Liver (tissue), 9 donors: ENCODE data around the gene DHCR7. TPM values are rescaled to one million over a fixed set of nuclear protein-coding genes. Genes with fewer than 3 reads are reported as not detected.

Source experiments
- DNase-seq: peaks from one replicate; pipeline ENCODE4 v3.0.0-alpha.2; 2017; ENCODE audit warnings: low spot score
- H3K27ac ChIP-seq, 2 donors: one replicate each; pipeline ENCODE4 v1.7.0; 2013; ENCODE audit warnings: inconsistent platforms in 2 of 2, low read length in 2 of 2, control low read depth in 1 of 2, low read depth in 1 of 2, mild to moderate bottlenecking in 1 of 2
- H3K27me3 ChIP-seq, 4 donors: one replicate each; pipeline versions ENCODE4 v1.6.1 to v1.7.0; 2013; ENCODE audit warnings: low read length in 3 of 4, inconsistent platforms in 1 of 4, mild to moderate bottlenecking in 1 of 4, moderate library complexity in 1 of 4; ENCODE audit not compliant: control insufficient read depth in 4 of 4, insufficient read depth in 4 of 4
- H3K36me3 ChIP-seq, 4 donors: one replicate each; pipeline versions ENCODE4 v1.6.1 to v1.7.0; 2013; ENCODE audit warnings: low read length in 3 of 4, mild to moderate bottlenecking in 3 of 4, low read depth in 1 of 4, moderate library complexity in 1 of 4; ENCODE audit not compliant: control insufficient read depth in 4 of 4, insufficient read depth in 3 of 4
- H3K4me1 ChIP-seq, 4 donors: one replicate each; pipeline versions ENCODE4 v1.6.1 to v1.7.0; 2013; ENCODE audit warnings: low read length in 3 of 4, mild to moderate bottlenecking in 3 of 4, moderate library complexity in 1 of 4; ENCODE audit not compliant: control insufficient read depth in 4 of 4, insufficient read depth in 4 of 4
- H3K4me3 ChIP-seq, 3 donors: one replicate each; pipeline versions ENCODE4 v1.6.1 to v1.7.0; 2013; ENCODE audit warnings: low read length in 3 of 3, control low read depth in 1 of 3, low read depth in 1 of 3, mild to moderate bottlenecking in 1 of 3
- H3K9ac ChIP-seq, 2 donors: one replicate each; pipeline ENCODE4 v1.7.0; 2013; ENCODE audit warnings: low read length in 2 of 2, mild to moderate bottlenecking in 2 of 2, moderate library complexity in 2 of 2, control low read depth in 1 of 2, low read depth in 1 of 2
- H3K9me3 ChIP-seq, 4 donors: one replicate each; pipeline versions ENCODE4 v1.6.1 to v1.7.0; 2013; ENCODE audit warnings: low read length in 3 of 4; ENCODE audit not compliant: control insufficient read depth in 4 of 4
- CTCF ChIP-seq: fragments of 150-350 bp; IDR thresholded peaks from 2 replicates; pipeline ENCODE4 v1.5.1; 2017; ENCODE audit warnings: improper control_type of control experiment, low read depth, low read length; ENCODE audit not compliant: missing input control
- EGR1 ChIP-seq, 2 donors: IDR thresholded peaks; 2 replicates each; pipeline ENCODE4 v1.6.1; 2016 to 2018; ENCODE audit warnings: antibody characterized with exemption in 2 of 2, low read depth in 2 of 2
- FOXA1 ChIP-seq: IDR thresholded peaks from 2 replicates; pipeline ENCODE4 v1.6.1; 2016; ENCODE audit warnings: antibody characterized with exemption
- FOXA2 ChIP-seq: IDR thresholded peaks from 2 replicates; pipeline ENCODE4 v1.6.1; 2016; ENCODE audit warnings: antibody characterized with exemption
- GABPA ChIP-seq, 2 donors: IDR thresholded peaks in 1 of 2; conservative IDR thresholded peaks in 1 of 2; 2 replicates each; pipeline ENCODE4 v1.6.1; 2016; ENCODE audit warnings: antibody characterized with exemption in 2 of 2, mild to moderate bottlenecking in 1 of 2, moderate library complexity in 1 of 2
- HNF4A ChIP-seq, 2 donors: conservative IDR thresholded peaks; 2 replicates each; pipeline ENCODE4 v1.6.1; 2016; ENCODE audit warnings: antibody characterized with exemption in 2 of 2, mild to moderate bottlenecking in 2 of 2
- HNF4G ChIP-seq: IDR thresholded peaks from 2 replicates; pipeline ENCODE4 v1.6.1; 2016; ENCODE audit warnings: antibody characterized with exemption
- JUND ChIP-seq, 2 donors: IDR thresholded peaks; 2 replicates each; pipeline ENCODE4 v1.6.1; 2016; ENCODE audit warnings: antibody characterized with exemption in 2 of 2
- NR2F2 ChIP-seq: IDR thresholded peaks from 2 replicates; pipeline ENCODE4 v1.6.1; 2016; ENCODE audit warnings: antibody characterized with exemption
- RAD21 ChIP-seq, 2 donors: IDR thresholded peaks; 2 replicates each; pipeline ENCODE4 v1.6.1; 2016; ENCODE audit warnings: antibody characterized with exemption in 2 of 2, mild to moderate bottlenecking in 2 of 2
- RXRA ChIP-seq, 2 donors: IDR thresholded peaks; 2 replicates each; pipeline ENCODE4 v1.6.1; 2017 to 2018; ENCODE audit warnings: antibody characterized with exemption in 2 of 2, mild to moderate bottlenecking in 1 of 2
- SP1 ChIP-seq: IDR thresholded peaks from 2 replicates; pipeline ENCODE4 v1.6.1; 2018; ENCODE audit warnings: antibody characterized with exemption, mild to moderate bottlenecking
- TAF1 ChIP-seq: conservative IDR thresholded peaks from 2 replicates; pipeline ENCODE4 v1.6.1; 2016; ENCODE audit warnings: antibody characterized with exemption, mild to moderate bottlenecking
- YY1 ChIP-seq: IDR thresholded peaks from 2 replicates; pipeline ENCODE4 v1.6.1; 2016; ENCODE audit warnings: antibody characterized with exemption, mild to moderate bottlenecking
- ZBTB33 ChIP-seq: IDR thresholded peaks from 2 replicates; pipeline ENCODE4 v1.6.1; 2016; ENCODE audit warnings: antibody characterized with exemption
- WGBS: extraction: QIAGEN DNeasy Blood & Tissue Kit; methylation state at CpG from one replicate; pipeline ENCODE4 v1.1.7; 2013; 5-methylcytosine and 5-hydroxymethylcytosine counted together
- polyA plus RNA-seq, 2 donors: library from polyadenylated mRNA; stranded (reverse) in 1 of 2; unstranded in 1 of 2; fragments of 200-250 nt in 1 of 2; fragments of >200 nt in 1 of 2; fragmentation: Nextera tagmentation in 1 of 2; extraction: Ambion mirVana in 1 of 2; gene quantifications; one replicate each; pipeline versions ENCODE4 v1.2.1 to v1.2.3, GENCODE V29; 2013 to 2015
- total RNA-seq, 2 donors: library from RNA; depleted of rRNA; stranded (reverse); fragments of >200 nt; gene quantifications; one replicate each; pipeline ENCODE4 v1.2.3, GENCODE V29; 2014
- TF ChIP-seq, protein P1 (sequence below): IDR thresholded peaks from 2 replicates; pipeline ENCODE4 v1.6.1; 2016; ENCODE audit warnings: antibody characterized with exemption
- TF ChIP-seq, protein P2 (sequence below): IDR thresholded peaks from 2 replicates; pipeline ENCODE4 v1.6.1; 2016; ENCODE audit warnings: antibody characterized with exemption
- TF ChIP-seq, protein P3 (sequence below): IDR thresholded peaks from 2 replicates; pipeline ENCODE4 v1.6.1; 2016; ENCODE audit warnings: antibody characterized with exemption, mild to moderate bottlenecking
- donor health status: healthy.
- donor health status: healthy.
- donor health status: healthy.
- donor health status: healthy.
- donor health status: healthy.

Gene DHCR7
- total and polyA plus RNA-seq, 4 donors = 56.9 to 224 (median 172) TPM

- Histone ChIP-seq H3K4me1 (no peaks in the 10 kb centered on the region), H3K36me3 (peaks cover 2 to 60% (median 26%) of the 10 kb centered on the region in 4 donors), H3K27me3 (no peaks in the 10 kb centered on the region), H3K9me3 (no peaks in the 10 kb centered on the region), H3K9ac (no peak overlapping the region), H3K27ac (no peak overlapping the region), H3K4me3 (no peak overlapping the region)
- 82% methylated on average over 15 of the region's 15 CpGs for WGBS
- TF ChIP-seq ZBTB33 (no peak), HNF4A (conservative IDR thresholded peaks at IDR 0.05) (no peak), FOXA2 (no peak), SP1 (no peak), RXRA (IDR thresholded peaks at IDR 0.05) (no peak), EGR1 (IDR thresholded peaks at IDR 0.05; ENCODE audit: low read depth in 2 of 2) (no peak), FOXA1 (no peak), HNF4G (no peak), JUND (IDR thresholded peaks at IDR 0.05) (no peak), GABPA (IDR thresholded peaks at IDR 0.05 in 1 of 2, conservative IDR thresholded peaks at IDR 0.05 in 1 of 2) (no peak), RAD21 (IDR thresholded peaks at IDR 0.05) (no peak), YY1 (no peak), TAF1 (no peak), NR2F2 (no peak), CTCF (no peak)
- TF ChIP-seq, protein P1, sequence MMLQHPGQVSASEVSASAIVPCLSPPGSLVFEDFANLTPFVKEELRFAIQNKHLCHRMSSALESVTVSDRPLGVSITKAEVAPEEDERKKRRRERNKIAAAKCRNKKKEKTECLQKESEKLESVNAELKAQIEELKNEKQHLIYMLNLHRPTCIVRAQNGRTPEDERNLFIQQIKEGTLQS = no peak
- TF ChIP-seq, protein P2, sequence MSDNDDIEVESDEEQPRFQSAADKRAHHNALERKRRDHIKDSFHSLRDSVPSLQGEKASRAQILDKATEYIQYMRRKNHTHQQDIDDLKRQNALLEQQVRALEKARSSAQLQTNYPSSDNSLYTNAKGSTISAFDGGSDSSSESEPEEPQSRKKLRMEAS = no peak
- TF ChIP-seq, protein P3, sequence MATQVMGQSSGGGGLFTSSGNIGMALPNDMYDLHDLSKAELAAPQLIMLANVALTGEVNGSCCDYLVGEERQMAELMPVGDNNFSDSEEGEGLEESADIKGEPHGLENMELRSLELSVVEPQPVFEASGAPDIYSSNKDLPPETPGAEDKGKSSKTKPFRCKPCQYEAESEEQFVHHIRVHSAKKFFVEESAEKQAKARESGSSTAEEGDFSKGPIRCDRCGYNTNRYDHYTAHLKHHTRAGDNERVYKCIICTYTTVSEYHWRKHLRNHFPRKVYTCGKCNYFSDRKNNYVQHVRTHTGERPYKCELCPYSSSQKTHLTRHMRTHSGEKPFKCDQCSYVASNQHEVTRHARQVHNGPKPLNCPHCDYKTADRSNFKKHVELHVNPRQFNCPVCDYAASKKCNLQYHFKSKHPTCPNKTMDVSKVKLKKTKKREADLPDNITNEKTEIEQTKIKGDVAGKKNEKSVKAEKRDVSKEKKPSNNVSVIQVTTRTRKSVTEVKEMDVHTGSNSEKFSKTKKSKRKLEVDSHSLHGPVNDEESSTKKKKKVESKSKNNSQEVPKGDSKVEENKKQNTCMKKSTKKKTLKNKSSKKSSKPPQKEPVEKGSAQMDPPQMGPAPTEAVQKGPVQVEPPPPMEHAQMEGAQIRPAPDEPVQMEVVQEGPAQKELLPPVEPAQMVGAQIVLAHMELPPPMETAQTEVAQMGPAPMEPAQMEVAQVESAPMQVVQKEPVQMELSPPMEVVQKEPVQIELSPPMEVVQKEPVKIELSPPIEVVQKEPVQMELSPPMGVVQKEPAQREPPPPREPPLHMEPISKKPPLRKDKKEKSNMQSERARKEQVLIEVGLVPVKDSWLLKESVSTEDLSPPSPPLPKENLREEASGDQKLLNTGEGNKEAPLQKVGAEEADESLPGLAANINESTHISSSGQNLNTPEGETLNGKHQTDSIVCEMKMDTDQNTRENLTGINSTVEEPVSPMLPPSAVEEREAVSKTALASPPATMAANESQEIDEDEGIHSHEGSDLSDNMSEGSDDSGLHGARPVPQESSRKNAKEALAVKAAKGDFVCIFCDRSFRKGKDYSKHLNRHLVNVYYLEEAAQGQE = no peak
- DNase-seq = no peak
Measured at GRCh38 chr11:71489311-71490043, 41.3 kb upstream of the DHCR7 start.
